Stimulated activated CD4-positive, alpha-beta T cell treated with anti-CD3 and anti-CD28 coated beads, Interleukin-1b, Interleukin-23, amount 100 ng/mL, for 4 hours (primary cell): ENCODE measurements around the gene ZNF579.

Experiments
- DNase-seq, 2 donors: peaks; one replicate each; pipeline ENCODE4 v3.0.0-alpha.2; 2020; ENCODE audit warnings: low read depth in 2 of 2

Gene ZNF579

DNA sequence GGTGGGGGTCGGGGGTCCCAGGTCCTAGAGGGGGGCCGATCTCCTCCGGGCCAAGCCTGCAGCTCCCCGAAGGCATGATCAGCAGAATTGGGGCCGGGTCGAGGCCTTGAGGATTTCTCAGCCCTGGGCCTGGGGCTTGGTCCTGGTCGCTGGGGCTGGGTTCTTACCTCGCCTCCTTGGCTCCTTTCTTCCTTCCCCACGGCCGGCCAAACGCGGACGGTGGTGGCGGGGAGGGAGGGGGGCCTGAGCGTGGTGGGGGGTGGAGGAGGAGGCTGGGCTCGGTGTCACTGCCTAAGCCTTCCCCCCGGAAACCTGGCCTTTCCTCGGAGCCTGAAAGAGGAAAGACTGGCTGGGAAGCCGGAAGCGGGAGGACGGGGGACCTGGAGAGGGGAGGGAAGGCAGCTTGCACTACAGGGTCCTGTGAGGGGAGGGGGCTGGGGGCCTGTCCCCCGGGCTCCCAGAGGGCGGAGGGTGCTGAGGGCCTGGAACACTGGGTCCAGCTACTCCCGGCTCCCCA is at the start of gene ZNF579:
Gene ZNF579 (minus strand): TSS at position 221 of the 517 bp plus-strand sequence. CDS start 1,209 bp downstream, outside the sequence.
- DNase-seq = peak; percentile 60 to 76

DNA sequence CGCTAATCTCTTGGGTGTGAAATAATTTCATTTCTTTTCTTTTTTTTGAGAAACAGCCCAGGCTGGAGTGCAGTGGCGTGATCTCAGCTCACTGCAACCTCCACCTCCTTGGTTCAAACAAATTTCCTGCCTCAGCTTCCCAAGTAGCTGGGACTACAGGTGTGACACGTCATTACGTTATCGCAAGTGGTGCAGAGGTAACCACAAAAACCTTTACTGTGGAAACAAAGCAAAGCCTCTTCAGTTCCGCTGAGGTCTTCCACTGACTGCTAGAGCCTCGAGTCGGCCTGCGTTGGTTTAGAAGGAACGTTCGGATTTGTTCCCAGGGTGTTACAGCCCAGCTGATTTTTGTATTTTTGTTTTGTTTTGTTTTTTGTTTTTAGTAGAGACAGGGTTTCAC is 45.7 kb upstream of the ZNF579 start:
- peak in 1 of 2 donors; percentile 45 for DNase-seq

DNA sequence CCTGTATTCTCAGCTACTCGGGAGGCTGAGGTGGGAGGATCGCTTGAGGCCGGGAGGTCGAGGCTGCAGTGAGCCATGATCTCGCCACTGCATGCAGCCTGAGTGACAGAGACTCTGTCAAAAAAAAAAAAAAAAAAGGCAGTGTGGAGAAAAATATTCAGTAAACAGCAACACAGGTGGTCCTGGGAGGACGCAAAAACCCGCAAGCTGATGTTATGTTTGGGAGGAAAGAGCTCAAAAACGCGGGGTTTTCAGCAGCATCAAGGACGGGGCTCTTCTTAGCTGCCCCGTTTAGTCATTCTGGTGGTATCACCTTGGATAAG is 44.3 kb upstream of the ZNF579 start:
- no peak for DNase-seq

- DNase-seq = peak; percentile 95
Observed at GRCh38 chr19:55624109-55625003, 43.7 kb upstream of the ZNF579 start, which contains the start of gene ZNF784. TSS of gene ZNF784 (minus strand) at chr19:55624566. CDS start at chr19:55624561, 5 bp downstream.

DNA sequence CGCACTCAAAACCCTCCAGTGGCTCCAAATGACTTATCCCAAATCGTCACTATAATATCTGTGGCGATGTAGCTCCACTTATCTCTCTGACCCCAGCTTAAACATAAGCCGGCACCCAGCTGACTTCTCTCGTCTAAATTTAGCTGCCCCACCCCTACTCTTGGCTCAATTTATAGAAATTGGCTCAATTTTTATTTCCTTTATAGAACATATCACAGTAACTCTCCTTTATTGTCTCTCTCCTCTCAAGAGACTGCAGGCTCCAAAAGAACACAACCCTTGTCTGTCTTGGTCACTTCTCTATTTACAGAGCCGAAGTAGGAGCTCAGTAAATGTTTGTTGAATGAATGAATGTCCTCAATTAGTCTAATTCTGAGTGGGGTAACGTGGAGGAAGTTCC is 42.9 kb upstream of the ZNF579 start:
- no peak for DNase-seq

- DNase-seq = no peak
Observed at GRCh38 chr19:55623130-55623529, 42.5 kb upstream of the ZNF579 start.

- no peak for DNase-seq
Observed at GRCh38 chr19:55622242-55622969, 41.8 kb upstream of the ZNF579 start.

GRCh38 chr19:55621673-55622231 is 41.1 kb upstream of the ZNF579 start:
- DNase-seq = no peak

- no peak for DNase-seq
Observed at GRCh38 chr19:55621205-55621672, 40.6 kb upstream of the ZNF579 start.

- DNase-seq = no peak
Observed at GRCh38 chr19:55620410-55621204, 40.0 kb upstream of the ZNF579 start.

DNA sequence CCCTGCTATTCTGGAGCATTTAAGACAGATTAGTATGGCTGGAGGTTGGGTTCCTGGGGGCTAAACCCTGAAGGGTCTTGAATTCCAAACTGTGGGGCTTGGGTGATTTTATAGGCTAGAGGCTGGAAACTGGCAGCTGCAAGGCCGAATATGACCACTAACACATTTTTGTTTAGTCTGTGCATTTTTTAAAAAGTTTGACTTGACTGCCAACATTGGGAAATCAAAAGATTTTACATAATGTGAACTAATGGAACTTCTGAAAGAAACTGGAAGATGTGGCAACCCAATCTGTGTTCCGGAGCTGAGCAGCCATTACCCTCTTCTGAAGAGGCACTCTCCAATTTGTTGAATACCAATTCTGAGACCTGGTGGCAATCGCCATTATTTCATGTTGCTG is 38.6 kb upstream of the ZNF579 start:
- DNase-seq = no peak

DNA sequence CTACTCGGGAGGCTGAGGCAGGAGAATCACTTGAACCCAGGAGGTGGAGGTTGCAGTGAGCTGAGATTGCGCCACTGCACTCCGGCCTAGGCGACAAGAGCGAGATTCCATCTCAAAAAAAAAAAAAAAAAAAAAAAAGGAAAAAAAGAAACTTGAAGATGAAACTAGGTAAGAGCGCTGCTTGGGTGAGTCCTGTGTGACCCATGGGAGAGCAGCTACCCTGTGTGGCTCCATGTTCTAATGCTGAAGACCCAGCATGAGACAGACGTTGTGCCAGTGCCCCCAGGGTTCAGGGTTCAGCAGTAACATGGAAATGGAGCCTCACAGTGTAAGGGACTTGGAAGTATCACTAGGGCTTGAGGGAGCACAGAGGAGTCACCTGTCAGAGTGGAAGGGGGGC is 37.8 kb upstream of the ZNF579 start:
- DNase-seq = no peak

DNA sequence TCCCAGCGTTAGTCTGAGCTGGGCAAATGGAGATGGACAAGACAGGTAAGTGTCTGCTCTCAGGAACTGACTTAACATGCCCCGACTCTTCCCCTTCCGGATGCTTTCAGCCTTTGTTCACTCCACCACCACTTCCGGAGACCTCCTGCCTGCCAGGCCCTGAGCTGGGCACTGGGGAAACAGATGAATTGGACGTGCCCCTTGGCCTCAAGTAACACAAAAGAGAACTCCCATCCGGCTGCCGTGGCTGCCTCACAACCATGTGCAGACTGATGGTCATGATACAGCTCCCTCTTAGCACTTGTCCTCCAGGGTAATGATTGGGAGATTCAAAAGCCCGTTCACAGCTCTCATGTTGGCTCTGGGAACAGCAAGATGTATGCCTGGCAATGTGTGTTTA is 36.8 kb upstream of the ZNF579 start:
- DNase-seq = no peak

GRCh38 chr19:55616395-55616875 is 35.8 kb upstream of the ZNF579 start:
- no peak for DNase-seq

GRCh38 chr19:55615543-55616394 is 35.1 kb upstream of the ZNF579 start:
- no peak for DNase-seq

GRCh38 chr19:55614711-55615542 is 34.3 kb upstream of the ZNF579 start:
- DNase-seq = no peak

GRCh38 chr19:55613930-55614710 is 33.5 kb upstream of the ZNF579 start:
- no peak for DNase-seq

- DNase-seq = no peak
Observed at GRCh38 chr19:55613396-55613795, 32.7 kb upstream of the ZNF579 start.
